ENCODE results near the gene TOMM34. TPM values are rescaled to one million over a fixed set of nuclear protein-coding genes. Genes with fewer than 3 reads are reported as not detected.

Gene TOMM34
- total and polyA plus RNA-seq, 9 of the 15 experiments (the other 6 are each of a cell fraction or from before 2014, with no cell fraction given) = 18.1 to 69.4 (median 41.7) TPM

- TF ChIP-seq TEAD1 (CRISPR knock-in tag; IDR thresholded peaks at IDR 0.05) (peak; percentile 35 to 51; a peak in 2 of 4 replicates), ZNF436 (CRISPR knock-in tag; IDR thresholded peaks at IDR 0.05) (no peak), BCOR (IDR thresholded peaks at IDR 0.05) (peak; percentile 61), CCNT2 (IDR thresholded peaks at IDR 0.05; ENCODE audit: borderline replicate concordance, extremely low read depth, insufficient read length, low read depth, low read length) (peak; percentile 73), EP400 (IDR thresholded peaks at IDR 0.05) (peak; percentile 81), POLR2G (IDR thresholded peaks at IDR 0.05; ENCODE audit: low read depth, low read length) (peak; percentile 92), ZNF408 (CRISPR knock-in tag; IDR thresholded peaks at IDR 0.05; ENCODE audit: low read depth) (no peak), TFAP4 (CRISPR knock-in tag; IDR thresholded peaks at IDR 0.05; ENCODE audit: borderline replicate concordance) (peak; percentile 50; the same call in 1 of the 2 replicates), E2F1 (CRISPR knock-in tag; IDR thresholded peaks at IDR 0.05) (no peak), SMARCB1 (IDR thresholded peaks at IDR 0.05; ENCODE audit: insufficient read length, low read depth) (no peak), GABPB1 (CRISPR knock-in tag; IDR thresholded peaks at IDR 0.05) (peak; percentile 80), KAT2B (IDR thresholded peaks at IDR 0.05; ENCODE audit: low read depth, low read length) (no peak), ZC3H4 (CRISPR knock-in tag; IDR thresholded peaks at IDR 0.05; ENCODE audit: borderline replicate concordance) (no peak), HDAC2 (IDR thresholded peaks at IDR 0.05) (peak; percentile 57; the same call in 1 of the 2 replicates), SRF (CRISPR knock-in tag; IDR thresholded peaks at IDR 0.05) (peak in 1 of 2 experiments; percentile 48; a peak in 1 of 4 replicates), ZNF217 (CRISPR knock-in tag; IDR thresholded peaks at IDR 0.05) (no peak), UBTF (IDR thresholded peaks at IDR 0.05; ENCODE audit: borderline replicate concordance in 1 of 2, low read depth in 2 of 2, low read length in 2 of 2) (peak; percentile 67 to 91; a peak in 2 of 4 replicates), HNRNPL (IDR thresholded peaks at IDR 0.05; ENCODE audit: low read depth, low read length) (no peak), POLR2B (IDR thresholded peaks at IDR 0.05; ENCODE audit: low read depth, partially characterized antibody) (peak; percentile 74), CXXC5 (CRISPR knock-in tag; IDR thresholded peaks at IDR 0.05) (0 out of 2 replicates have a peak, but pooled peaks have one; percentile 55), FOXA1 (IDR thresholded peaks at IDR 0.05; ENCODE audit: borderline replicate concordance) (no peak), RFX1 (IDR thresholded peaks at IDR 0.05) (no peak)
- TF ChIP-seq, protein P1, sequence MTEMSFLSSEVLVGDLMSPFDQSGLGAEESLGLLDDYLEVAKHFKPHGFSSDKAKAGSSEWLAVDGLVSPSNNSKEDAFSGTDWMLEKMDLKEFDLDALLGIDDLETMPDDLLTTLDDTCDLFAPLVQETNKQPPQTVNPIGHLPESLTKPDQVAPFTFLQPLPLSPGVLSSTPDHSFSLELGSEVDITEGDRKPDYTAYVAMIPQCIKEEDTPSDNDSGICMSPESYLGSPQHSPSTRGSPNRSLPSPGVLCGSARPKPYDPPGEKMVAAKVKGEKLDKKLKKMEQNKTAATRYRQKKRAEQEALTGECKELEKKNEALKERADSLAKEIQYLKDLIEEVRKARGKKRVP (CRISPR knock-in tag; IDR thresholded peaks at IDR 0.05) = no peak
Measured at GRCh38 chr20:44909872-44910689, 50.1 kb downstream of the TOMM34 start, which contains the start of gene PABPC1L (continued).
